COLO829 (cell line): Measurements from ENCODE around the gene VGF.
"Not testable (repeated sequence)": the region's sequence is repeated elsewhere in the genome, so short reads cannot be mapped to it uniquely, and the experiment has no call there.

Source experiments
- DNase-seq: peaks from one replicate; pipeline ENCODE4 v3.0.0; 2012; ENCODE audit warnings: low spot score

Gene VGF

DNA sequence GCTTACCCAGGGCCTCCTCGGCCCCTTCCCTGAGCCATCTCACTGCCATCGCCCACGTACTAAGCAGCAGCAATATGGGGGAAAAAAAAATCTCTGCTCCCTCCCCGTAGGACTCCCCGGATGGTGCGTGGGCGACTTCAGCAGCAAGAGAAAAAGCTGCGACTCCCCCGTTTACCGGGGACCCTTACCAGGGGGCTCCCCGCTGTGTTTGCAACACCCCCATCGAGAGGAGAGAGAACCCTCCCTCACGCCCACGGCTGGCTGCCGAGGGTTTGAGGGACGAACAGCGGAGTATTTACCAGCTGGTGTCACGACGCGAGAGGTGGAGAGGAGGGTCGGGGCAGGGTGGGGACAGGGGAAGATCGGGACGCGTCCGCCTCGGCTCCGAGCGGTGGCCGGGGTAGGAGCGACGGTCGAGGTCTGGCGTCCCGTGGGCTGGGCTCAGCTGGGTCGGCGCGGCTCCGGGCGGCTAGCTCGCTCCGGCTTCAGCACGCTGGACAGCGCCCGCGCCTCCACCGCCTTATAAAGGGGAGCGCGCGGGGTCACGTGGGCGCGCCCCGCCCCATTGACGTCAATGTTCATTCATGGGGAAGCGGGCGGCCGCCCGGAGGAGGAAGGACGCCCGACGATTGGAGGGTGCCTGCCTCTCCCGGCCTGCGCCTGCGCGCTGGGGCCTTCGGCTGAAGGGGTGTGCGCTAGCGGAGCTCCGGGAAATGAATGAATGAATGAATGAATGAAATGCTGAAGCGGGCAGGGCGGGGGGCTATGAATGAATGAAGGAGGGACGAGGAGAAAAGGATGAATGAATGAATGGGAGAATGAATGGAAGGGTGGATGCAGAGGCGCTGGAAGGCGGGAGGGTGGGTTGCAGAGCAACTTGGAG is at the start of gene VGF:
TSS of gene VGF (minus strand) at position 495 of the 883 bp plus-strand sequence. CDS start 726 bp downstream, outside the sequence.
- DNase-seq, result peak; percentile 98

DNA sequence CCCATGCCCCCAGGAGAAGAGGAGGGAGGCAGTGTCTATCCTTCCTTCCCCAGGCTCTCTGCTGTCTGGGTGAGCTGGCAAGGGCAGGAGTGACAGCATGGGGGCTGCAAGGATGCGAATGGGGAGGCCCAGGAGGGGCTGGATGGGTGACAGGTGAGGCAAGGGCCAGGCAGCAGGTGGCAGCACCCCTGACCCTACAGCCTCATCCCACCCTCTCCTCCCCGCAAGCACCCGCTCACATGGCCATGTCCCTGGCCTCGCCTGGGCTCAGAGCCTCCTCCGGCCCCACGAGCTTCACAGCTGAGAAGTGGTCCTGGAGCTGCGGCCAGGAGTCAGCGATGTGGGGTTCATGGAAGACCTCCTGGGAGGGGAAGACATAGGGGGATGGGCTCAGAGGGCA is 46.6 kb upstream of the VGF start:
- no peak for DNase-seq

DNA sequence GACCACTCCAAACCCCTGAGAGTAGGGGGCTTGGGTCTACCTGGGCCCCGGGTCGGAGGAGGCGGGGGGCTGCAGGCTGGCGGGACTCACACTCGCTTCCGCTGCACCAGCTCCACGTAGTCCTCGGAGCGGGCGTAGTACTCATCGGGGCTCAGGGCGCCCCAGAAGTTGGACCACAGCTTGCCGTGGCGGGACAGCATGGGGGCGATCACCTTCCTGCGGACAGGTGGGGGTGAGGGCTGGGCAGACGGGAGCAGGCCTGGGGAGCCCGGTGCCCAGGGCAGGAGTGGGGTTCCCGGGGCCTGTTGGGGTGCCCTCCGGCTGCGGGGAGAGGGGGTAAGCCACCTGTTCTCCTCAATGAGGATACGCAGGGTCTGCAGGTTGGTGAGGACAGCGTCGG is 46.1 kb upstream of the VGF start:
- DNase-seq, result no peak

DNA sequence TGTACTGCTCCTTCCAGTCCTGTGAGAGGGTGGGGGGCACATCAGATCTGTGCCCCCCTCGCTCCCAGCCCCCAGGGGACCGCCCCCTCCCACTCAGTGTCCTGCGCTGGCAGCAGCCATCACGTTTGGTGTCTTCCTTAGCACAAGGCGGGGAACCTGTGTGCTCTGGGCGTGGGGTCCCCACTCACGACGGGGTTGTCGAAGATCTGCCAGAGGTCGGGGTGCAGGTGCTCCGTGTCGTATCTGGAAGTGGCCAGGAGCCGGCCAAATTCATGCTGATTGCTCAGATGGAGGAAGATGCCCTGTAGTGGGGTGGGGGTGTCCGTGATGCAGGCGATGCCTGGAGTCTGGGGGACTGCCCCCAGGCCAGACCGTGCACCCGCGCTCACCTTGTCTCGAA is 44.8 kb upstream of the VGF start:
- no peak for DNase-seq

DNA sequence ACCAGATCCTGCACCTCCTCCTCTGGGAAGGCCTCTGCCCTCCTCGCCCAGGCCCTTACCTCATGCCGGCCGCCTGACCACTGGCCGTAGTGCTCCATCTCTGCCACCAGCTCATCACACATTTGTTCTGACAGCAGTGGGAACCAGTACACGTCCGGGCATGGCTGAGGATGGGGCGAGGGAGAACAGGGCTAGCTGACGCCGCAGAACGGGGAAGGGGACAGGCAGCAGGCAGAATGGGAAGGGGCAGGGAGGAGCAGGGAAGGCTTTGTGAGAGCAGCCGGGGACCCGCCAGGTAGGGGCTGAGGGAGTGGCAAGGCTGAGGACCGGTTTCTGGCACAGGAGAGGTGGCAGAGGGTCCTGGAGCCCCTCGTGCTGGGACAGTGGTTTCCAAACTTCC is 43.4 kb upstream of the VGF start:
- no peak for DNase-seq

DNA sequence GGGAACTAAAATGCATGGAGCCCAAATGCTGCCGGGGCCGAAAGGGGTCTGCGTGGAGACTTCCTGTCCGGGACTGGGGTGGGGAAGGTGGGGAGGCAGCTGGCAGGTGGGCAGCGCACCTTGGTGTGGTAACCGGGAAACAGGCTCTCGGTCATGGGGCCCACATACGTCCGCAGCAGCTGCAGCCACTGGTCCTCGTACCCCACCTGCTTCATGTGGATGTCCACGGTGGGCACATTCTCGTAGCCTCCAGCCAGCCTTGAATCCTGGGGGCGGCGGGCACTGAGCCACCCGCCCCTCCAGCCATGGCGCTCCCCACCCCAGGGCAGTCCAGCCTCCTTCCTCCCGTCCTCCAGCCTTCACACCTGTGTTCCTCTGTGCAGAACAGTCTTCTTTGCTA is 42.1 kb upstream of the VGF start:
- DNase-seq, result no peak

DNA sequence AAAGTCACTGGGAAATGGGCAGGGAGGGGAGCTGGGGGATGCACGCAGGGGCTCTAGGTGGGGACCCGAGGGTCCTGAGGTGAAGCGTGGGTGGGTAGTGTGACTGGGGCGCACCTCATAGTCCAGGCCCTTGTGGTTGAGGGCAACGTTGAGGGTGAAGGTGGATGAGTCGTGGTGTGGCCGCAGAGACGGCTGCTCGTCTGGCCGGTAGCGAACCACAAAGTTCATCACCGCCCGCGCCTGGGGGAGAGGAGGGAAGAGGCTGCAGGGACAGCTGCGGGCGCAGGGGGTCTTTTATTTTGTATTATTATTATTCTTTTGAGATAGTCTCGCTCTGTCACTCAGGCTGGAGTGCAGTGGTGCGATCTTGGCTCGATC is 41.3 kb upstream of the VGF start:
- DNase-seq, result no peak

DNA sequence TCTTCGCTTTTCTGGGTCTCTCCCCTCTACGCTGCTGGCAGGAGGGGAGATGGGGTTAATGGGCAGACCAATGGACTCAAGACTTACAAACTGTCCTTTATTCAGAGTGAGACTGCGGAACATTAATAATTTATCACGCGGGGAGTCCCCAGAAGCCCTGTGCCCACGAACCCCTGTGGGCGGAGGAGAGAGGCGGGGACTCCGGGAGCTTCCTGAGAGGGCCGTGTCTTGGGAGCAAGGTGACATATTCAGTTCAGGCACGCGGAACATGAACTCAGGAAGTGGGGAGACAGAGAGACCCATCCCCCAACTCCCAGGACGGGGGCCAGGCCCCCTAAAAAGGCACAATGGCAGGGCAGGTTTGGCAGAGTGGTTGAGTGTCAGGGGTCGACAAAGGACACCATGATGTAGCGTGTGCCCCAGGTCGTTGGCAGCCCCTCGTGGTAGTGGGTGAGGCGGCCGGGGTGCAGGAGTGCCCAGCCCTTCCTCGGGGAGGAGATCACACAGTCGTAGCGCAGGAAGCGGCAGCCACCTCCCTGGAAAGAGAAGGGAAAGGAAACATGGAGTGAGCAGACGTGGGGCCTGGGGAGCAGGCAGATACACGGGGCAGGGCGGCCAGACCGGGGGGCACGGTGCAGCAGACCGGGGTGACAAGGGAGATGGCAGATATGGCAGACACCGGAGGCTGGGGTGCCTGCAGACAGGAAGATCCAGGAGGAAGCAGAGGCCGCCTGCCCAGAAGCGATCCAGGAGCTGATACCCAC is 40.7 kb upstream of the VGF start:
- DNase-seq, result no peak

DNA sequence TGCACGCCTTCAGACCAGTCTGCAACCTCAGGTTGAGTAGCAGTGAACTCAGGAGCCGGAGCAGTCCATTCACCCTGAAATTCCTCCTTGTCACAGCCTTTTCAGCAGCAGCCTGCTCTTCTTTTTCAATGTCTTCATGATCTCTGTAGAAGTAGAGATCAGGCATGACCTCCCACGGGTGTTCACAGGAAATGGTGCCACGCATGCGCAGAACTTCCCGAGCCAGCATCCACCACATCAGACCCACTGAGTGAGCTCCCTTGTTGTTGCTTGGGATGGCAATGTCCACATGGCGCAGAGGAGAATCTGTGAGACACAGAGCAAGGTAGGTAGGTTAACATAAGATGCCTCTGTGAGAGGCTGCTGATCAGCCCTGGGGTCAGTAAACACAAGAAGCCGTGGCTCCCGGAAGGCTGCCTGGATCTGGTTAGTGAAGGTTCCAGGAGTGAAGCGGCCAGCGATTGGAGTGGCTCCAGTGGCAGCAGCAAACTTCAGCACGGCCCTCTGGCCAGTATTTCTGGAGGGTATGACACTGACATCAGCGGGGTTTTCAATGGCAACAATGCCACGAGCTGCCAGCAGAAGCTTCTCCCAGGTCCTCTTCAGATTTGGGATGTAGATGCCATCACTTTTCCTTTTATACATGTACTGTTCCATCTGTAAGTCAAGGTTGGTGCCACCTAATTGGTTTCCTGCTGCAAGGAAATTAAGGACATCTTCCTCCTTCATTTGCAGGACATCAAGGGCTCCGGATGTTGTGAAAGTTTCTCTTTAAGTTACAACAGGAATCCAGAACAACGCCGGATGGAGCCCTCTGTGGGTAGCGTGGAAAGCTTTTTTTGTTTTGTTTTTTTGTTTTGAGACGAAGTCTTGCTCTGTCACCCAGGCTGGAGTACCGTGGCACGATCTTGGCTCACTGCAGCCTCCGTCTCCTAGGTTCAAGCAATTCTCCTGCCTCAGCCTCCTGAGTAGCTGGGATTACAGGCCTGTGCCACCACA is 38.7 kb upstream of the VGF start:
- DNase-seq, result not testable (repeated sequence)

DNA sequence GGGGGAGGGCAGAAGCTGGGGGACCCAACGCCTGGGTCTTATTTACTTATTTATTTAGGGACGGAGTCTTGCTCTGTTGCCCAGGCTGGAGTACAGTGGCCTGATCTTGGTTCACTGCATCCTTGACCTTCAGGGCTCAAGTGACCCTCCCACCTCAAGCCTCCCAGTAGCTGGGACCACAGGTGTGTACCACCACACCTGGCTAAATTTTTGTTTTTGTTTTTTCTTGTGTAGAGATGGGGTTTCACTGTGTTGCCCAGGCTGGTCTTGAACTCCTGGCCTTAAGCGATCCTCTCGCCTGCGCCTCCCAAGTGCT is 37.2 kb upstream of the VGF start:
- DNase-seq, result no peak

DNA sequence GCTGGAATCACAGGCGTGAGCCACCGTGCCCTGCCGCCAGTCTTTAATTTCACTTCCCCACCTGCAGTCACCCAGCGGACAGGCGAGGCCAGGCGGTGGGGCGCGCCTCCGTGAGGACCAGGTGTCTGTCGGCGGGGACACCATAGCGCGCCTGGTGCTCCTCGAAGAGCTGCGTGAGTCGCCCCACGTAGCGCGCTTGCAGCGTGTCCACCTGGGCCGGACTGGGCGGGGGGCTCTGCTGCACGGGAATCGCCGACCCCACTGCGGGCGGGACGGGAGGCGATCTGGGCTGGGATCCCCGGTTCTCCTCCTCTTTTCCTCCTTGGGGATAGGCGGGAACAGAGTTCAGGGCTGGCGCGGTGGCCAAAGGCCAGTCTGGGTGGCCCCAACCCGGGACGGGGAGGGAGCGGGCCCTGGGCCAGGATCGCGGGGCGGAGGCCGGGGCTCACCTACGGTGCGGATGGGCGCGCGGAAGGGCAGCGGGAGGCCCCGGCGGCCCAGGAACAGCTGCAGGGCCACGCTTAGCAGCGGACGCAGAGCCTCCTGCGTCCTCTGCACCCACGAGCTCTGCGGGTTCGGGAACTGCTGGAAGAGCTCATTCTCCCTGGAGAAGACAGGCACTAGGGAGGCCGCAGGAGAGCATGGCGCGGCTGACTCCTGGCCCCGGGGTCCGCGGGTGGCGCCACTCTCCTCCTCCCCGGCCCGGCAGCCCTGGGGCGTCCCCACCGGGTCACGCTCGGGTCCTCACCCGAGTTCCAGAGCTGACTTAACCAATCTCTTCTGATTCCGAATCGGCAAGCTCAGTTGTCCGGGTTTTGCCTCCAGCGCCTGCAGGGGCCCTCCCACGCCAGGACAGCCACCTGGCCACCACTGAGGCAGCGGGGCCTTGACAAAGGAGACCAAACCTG is 36.6 kb upstream of the VGF start:
- no peak for DNase-seq

DNA sequence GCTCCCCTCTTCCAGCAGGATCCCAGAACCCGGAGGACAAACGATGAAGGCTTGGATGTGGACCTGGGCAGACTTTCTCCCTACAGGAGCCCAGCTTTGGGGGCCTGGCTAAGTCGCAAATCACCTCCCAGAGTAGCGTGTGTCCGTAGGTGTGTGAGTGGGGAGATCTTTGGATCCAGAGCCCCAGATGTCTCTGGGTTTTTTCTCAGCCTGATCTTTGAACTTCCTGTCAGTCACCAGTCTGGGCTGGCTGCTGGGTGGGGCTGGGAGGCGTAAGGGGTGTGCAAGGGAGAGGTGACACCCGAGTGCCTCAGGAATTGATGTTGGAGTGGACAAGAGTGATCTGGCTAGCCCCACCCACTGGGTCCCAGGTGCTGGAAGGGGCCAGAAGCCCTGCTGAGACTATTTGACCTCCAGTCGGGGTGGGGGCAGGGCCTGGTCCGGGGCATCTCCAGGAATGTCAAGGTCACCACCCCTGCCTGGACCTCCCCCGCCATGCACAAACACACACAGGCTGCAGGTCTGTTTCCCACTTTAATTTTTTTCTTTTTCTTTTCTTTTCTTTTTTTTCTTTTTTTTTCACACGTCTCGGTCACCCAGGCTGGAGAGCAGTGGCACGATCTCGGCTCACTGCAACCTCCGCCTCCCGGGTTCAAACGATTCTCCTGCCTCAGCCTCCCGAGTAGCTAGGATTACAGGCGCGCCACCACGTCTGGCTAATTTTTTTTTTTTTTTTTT is 35.7 kb upstream of the VGF start, which contains the start of gene MOGAT3:
TSS of gene MOGAT3 (minus strand) at position 175 of the 738 bp plus-strand sequence. CDS start 182 bp downstream, outside the sequence.
- no peak for DNase-seq

DNA sequence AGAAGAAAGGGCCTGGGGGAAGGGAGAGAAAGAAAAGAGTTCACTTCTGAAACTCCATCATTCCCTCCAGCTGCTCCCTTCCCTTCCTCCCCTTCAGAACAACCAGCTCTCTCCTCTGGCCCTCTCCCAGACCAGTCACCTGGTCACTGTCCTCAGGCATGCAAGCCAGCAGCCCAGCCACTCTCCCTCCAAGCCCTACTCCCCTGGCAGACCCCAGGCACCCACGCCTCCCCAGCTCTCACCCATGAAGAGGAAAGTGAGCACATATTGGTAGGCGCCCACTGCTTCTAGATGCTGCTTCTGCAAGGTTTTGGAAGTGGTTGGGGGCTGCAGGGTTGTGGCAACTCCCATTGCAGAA is 35.1 kb upstream of the VGF start:
- no peak for DNase-seq

DNA sequence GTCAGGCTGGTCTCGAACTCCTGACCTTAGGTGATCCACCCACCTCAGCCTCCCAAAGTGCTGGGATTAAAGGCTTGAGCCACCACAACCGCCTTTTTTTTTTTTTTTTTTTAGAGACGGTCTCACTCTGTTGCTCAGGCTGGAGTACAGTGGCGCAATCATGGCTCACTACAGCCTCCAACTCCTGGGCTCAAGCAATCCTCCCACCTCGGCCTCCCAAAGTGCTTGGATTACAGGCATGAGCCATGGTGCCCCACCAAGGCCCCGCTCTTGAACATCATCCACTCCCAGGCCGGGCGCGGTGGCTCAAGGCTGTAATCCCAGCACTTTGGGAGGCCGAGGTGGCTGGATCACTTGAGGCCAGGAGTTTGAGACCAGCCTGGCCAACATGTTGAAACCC is 34.2 kb upstream of the VGF start:
- not testable (repeated sequence) for DNase-seq

DNA sequence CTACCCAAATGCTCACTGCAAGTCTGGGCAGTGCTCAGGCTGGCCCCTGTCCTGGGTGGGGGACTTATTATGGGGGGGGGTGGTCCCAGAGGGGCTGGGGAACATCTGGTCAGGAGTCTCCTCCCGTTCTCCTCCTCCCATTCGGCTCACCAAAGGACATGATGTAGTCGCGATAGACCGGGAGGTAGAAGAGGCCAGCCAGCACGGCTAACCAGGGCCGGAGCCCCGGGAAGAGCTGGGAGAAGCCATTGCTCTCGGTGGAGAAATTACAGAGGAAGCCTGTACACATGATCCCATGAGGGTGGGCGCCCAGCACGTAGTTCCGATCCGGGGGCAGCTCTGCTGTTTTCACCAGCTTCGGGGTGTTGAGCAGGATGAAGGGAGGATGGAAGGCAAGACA is 33.1 kb upstream of the VGF start:
- no peak for DNase-seq

DNA sequence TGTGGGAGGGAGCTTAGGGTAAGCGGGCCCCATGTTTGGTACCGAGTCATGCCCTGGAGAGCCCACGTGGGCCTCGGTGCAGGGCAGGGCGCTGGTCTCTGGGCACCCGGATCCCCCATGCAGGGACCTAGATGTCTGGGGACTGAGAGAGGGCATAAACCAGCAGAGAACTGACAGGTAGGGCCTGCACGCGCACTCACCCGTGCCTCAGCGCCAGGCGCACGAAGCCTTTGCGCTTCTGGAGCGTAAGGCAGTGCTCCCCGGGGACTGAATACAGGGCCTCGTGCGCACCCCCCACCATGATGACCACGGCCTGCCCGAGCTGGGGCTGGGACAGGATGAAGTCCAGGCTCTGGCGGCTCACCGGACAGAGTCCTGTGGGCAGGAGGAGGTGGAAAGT is 32.6 kb upstream of the VGF start:
- no peak for DNase-seq

DNA sequence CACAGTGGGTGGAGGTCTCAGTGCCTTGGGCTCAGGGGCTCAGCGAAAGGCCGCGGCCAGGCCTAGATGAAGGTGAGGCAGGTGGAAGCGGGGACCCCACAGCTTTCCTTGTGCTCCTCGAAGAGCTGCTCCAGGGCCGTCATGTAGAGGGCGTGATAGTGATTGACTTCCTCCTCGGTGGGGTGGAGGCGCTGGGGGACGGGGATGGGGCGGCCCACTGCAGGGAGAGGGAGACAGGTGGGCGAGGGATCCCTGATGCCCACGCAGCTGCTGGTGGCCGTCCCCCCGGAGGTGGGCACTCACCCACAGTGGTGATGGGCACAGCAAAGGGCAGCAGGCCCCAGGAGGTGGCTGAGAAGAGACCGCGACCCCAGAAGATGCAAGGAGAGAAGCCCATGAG is 30.5 kb upstream of the VGF start:
- no peak for DNase-seq

DNA sequence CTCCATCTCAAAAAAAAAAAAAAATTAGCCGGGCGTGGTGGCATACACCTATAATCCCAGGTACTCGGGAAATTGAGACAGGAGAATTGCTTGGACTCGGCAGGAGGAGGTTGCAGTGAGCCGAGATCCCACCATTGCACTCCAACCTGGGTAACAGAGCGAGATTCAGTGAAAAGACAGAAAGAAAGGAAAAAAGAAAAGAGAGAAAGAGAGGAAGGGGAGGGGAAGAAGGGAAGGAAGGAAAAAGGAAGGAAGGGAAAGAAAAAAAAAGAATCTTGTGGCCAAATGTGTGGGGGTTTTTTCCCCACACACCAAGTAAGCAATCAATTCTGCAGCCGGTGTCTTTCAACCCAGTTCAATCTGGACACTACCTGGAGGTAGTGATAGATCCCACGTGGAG is 23.7 kb upstream of the VGF start:
- DNase-seq, result no peak

DNA sequence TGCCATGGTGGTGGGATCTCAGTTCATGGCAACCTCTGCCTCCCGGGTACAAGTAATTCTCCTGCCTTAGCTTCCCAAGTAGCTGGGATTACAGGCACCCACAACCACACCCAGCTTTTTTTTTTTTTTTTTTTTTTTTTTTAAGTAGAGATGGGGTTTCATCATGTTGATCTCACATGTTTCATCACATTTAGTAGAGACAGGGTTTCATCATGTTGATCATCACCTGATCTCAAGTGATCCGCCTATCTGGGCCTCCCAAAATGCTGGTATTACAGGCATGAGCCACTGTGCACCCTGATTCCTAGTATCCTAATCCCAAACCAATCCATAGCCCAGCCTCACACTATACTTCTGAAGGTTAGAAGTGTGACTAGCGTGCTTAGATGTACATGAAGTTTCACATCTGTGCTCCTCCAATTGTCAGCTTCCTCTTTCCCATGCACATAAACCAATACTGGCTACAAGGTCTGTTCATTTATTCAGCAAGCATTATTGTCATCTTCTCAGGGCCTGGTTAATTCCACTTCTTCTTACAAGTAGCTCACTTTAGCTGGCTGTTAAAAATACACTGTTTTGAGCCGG is 21.6 kb upstream of the VGF start:
- no peak for DNase-seq

DNA sequence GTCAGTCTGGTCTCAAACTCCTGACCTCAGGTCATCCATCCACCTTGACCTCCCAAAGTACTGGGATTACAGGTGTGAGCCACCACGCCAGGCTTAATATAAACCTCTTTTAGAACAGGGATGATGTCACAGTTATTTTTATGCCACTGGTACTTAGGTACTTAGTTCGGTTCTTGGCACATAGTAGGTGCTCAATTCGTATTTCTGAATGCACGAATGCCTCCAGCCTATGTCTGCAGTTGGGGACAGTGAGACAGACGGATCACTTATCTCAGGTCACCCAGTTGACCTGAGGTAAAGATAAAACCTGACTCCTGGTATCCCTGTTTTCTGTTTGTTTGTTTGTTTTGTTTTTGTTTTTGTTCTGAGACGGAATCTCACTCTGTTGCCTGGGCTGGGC is 20.8 kb upstream of the VGF start:
- DNase-seq, result no peak
